Stimulated activated CD4-positive, alpha-beta T cell treated with anti-CD3 and anti-CD28 coated beads, Interleukin-12 subunit alpha, Interleukin-12 subunit beta, amount 100 ng/mL, for 4 hours (primary cell): ENCODE results near the gene HIPK2.
"Not testable (repeated sequence)": the region's sequence is repeated elsewhere in the genome, so short reads cannot be mapped to it uniquely, and the experiment has no call there.

Experiments used
- DNase-seq: peaks from one replicate; pipeline ENCODE4 v3.0.0-alpha.2; 2020

Gene HIPK2

GRCh38 chr7:139611556-139611955 lies 166.2 kb downstream of the HIPK2 start:
- DNase-seq: not testable (repeated sequence)

GRCh38 chr7:139610595-139610994 lies 167.2 kb downstream of the HIPK2 start:
- no peak for DNase-seq

- DNase-seq: no peak
These were observed 173.9 kb downstream of the HIPK2 start for GRCh38 chr7:139603896-139604295.

GRCh38 chr7:139603282-139603681 lies 174.5 kb downstream of the HIPK2 start:
- no peak for DNase-seq

- DNase-seq: no peak
These were observed 175.6 kb downstream of the HIPK2 start for GRCh38 chr7:139602143-139602722.

- no peak for DNase-seq
These were observed 176.6 kb downstream of the HIPK2 start for GRCh38 chr7:139601176-139601575.

- no peak for DNase-seq
These were observed 177.5 kb downstream of the HIPK2 start for GRCh38 chr7:139600306-139600705.

- DNase-seq: no peak
These were observed 179.2 kb downstream of the HIPK2 start for GRCh38 chr7:139598642-139599041.

GRCh38 chr7:139597028-139597427 lies 180.8 kb downstream of the HIPK2 start:
- DNase-seq: no peak

- DNase-seq: no peak
These were observed 181.2 kb downstream of the HIPK2 start for GRCh38 chr7:139596626-139597025.

GRCh38 chr7:139595806-139596205 lies 182.0 kb downstream of the HIPK2 start:
- DNase-seq: no peak

GRCh38 chr7:139594911-139595476 lies 182.8 kb downstream of the HIPK2 start:
- no peak for DNase-seq

GRCh38 chr7:139594090-139594489 lies 183.7 kb downstream of the HIPK2 start:
- DNase-seq: no peak

- no peak for DNase-seq
These were observed 184.9 kb downstream of the HIPK2 start for GRCh38 chr7:139592801-139593461.

GRCh38 chr7:139591550-139592195 lies 186.1 kb downstream of the HIPK2 start:
- no peak for DNase-seq

- no peak for DNase-seq
These were observed 188.3 kb downstream of the HIPK2 start for GRCh38 chr7:139589474-139589873.

- DNase-seq: no peak
These were observed 189.2 kb downstream of the HIPK2 start for GRCh38 chr7:139588632-139589031.

GRCh38 chr7:139587535-139587934 lies 190.3 kb downstream of the HIPK2 start:
- no peak for DNase-seq

GRCh38 chr7:139586286-139586685 lies 191.5 kb downstream of the HIPK2 start:
- DNase-seq: no peak

- no peak for DNase-seq
These were observed 192.8 kb downstream of the HIPK2 start for GRCh38 chr7:139585042-139585441.

- no peak for DNase-seq
These were observed 193.8 kb downstream of the HIPK2 start for GRCh38 chr7:139583826-139584553.

GRCh38 chr7:139582671-139583155 lies 195.1 kb downstream of the HIPK2 start:
- DNase-seq: no peak

GRCh38 chr7:139582130-139582650 lies 195.6 kb downstream of the HIPK2 start:
- no peak for DNase-seq
